Right lobe of liver (tissue), 6 donors: ENCODE results near the gene RASAL2. TPM values are rescaled to one million over a fixed set of nuclear protein-coding genes. Genes with fewer than 3 reads are reported as not detected.

Source experiments
- ATAC-seq, 4 donors: fragments of 200-7000 bp; cut with Tn5 transposase; one replicate each; pipeline ENCODE4 v1.9.1; 2020; ENCODE audit warnings: mild to moderate bottlenecking in 4 of 4, moderate library complexity in 4 of 4
- DNase-seq, 3 donors: peaks; one replicate each; pipeline ENCODE4 v3.0.0-alpha.2; 2020
- H3K27ac ChIP-seq, 3 donors: fragments of 200-600 bp; one replicate each; pipeline ENCODE4 v1.8.0; 2022
- H3K27me3 ChIP-seq, 2 donors: fragments of 200-600 bp; one replicate each; pipeline ENCODE4 v1.8.0; 2022
- H3K36me3 ChIP-seq, 4 donors: fragments of 200-600 bp; sonication (generic) in 1 of 4; one replicate each; pipeline versions ENCODE4 v1.5.1 to v1.8.0; 2017 to 2022; ENCODE audit warnings: control low read depth in 1 of 4
- H3K4me1 ChIP-seq, 4 donors: fragments of 200-600 bp; sonication (generic) in 1 of 4; one replicate each; pipeline versions ENCODE4 v1.5.1 to v1.8.0; 2017 to 2022; ENCODE audit warnings: control low read depth in 1 of 4
- H3K4me3 ChIP-seq, 3 donors: fragments of 200-600 bp; one replicate each; pipeline ENCODE4 v1.8.0; 2022
- H3K9me3 ChIP-seq, 4 donors: fragments of 200-600 bp; sonication (generic) in 1 of 4; one replicate each; pipeline versions ENCODE4 v1.5.1 to v1.8.0; 2017 to 2022; ENCODE audit warnings: control low read depth in 1 of 4
- CTCF ChIP-seq, 4 donors: fragments of 200-600 bp in 3 of 4; fragments of 450-650 bp in 1 of 4; IDR thresholded peaks; one replicate each; pipeline versions ENCODE4 v1.5.1 to v1.8.0; 2016 to 2022; ENCODE audit warnings: antibody characterized with exemption in 4 of 4, mild to moderate bottlenecking in 2 of 4
- POLR2A ChIP-seq: fragments of 450-650 bp; IDR thresholded peaks from one replicate; pipeline ENCODE4 v1.6.1; 2017; ENCODE audit warnings: antibody characterized with exemption, mild to moderate bottlenecking
- WGBS: methylation state at CpG from one replicate; pipeline ENCODE4 v1.1.6; 2018; ENCODE audit warnings: low coverage, low lambda C conversion rate; ENCODE audit not compliant: insufficient coverage; ENCODE audit errors: missing lambda C conversion rate; 5-methylcytosine and 5-hydroxymethylcytosine counted together
- intact Hi-C, 2 donors: fragments of 100-400 bp; cut with DNase I; formaldehyde crosslinking; loops; one replicate each; pipeline versions ENCODE4 v1.11.2 to v1.14.1; 2022
- total RNA-seq, 6 experiments: library from RNA; depleted of rRNA in 2 of 6; stranded (reverse); fragments of >200 nt in 2 of 6; fragmentation: NEBNext Ultra II Directional in 3 of 6; extraction: Animal tissue kit (Norgen Biotek cat#: 25700) in 3 of 6; gene quantifications; one replicate each; pipeline versions ENCODE4 v1.1.0 to v1.2.4, GENCODE V29; 2016 to 2023
- donor health status: DM: no; HTN: yes; CAD: no.
- donor health status: DM: no; HTN: no; CAD: no.
- donor health status: DM: no; HTN: no; CAD: no.
- donor health status: DM: no; HTN: yes; CAD: no.
- donor health status: DM: no; HTN: yes; CAD: no.

The RASAL2 gene
- total RNA-seq, 6 experiments from 2014 or later, result 3.6 to 6.0 (median 5.2) TPM

DNA sequence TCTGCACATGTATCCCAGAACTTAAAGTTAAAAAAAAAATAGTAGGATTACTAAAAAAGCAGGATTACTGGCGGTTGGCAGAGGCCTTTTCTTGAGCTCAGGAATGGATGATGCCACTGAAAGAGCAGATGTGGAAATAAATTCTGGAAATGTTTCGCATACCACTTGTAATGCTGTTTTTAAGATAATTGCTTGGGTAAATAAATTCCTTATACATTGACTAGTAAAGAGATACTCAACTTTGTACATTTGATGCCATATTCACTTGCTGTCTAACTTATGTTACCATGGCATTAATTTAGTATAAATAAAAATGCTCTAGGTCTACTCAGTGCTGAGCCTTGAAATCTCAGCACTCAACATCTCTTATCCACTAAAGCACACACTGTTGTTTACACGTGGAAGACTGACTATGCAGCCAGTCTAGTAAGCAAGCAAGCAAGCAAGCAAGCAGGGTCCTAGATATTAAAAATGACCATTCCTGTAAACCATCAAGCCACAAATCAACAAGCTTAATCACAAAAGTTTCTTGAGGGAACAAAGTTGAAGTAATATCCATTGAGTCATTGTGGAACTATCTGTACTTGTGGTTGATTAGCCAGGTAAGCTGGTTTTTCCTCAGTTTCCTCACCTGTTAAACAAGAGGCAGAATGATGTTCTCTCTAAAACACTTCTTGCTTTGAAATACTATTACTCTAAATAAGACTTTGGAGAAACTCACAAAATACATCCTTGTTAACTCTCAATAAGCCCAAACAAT lies 1.7 kb upstream of the RASAL2 start:
- H3K27me3 ChIP-seq, result no peaks in the 10 kb centered on the region
- H3K9me3 ChIP-seq, result no peaks in the 10 kb centered on the region
- no peak overlapping the region for H3K4me3 ChIP-seq
- peaks cover 0 to 5% (median 3%) of the 10 kb centered on the region in 4 donors for H3K4me1 ChIP-seq
- ATAC-seq (no peak), DNase-seq (no peak)
- no peak overlapping the region for H3K27ac ChIP-seq
- intact Hi-C loops, result no loop called here
- H3K36me3 ChIP-seq, result no peaks in the 10 kb centered on the region
- WGBS, result 79% methylated on average over 3 of the region's 3 CpGs
- TF ChIP-seq CTCF (IDR thresholded peaks at IDR 0.05) (no peak), POLR2A (no peak)

GRCh38 chr1:178092878-178093493 lies 918 bp upstream of the RASAL2 start:
- Histone ChIP-seq H3K36me3 (no peaks in the 10 kb centered on the region), H3K4me3 (peak overlapping the region; percentile 88 to 98 (median 89)), H3K9me3 (no peaks in the 10 kb centered on the region), H3K4me1 (peaks cover 0 to 5% (median 3%) of the 10 kb centered on the region in 4 donors), H3K27me3 (no peaks in the 10 kb centered on the region), H3K27ac (peak overlapping the region; percentile 12 to 88 (median 59))
- DNase-seq (no peak), ATAC-seq (peak; percentile 6 to 25 (median 14))
- intact Hi-C loops, result no loop called here
- WGBS, result 8% methylated on average over 11 of the region's 11 CpGs
- peak in 1 of 4 donors; percentile 8 for TF ChIP-seq CTCF (IDR thresholded peaks at IDR 0.05)
- TF ChIP-seq POLR2A, result no peak

- DNase-seq (peak; percentile 93 to 94 (median 94)), ATAC-seq (peak; percentile 95)
- no peaks in the 10 kb centered on the region for H3K9me3 ChIP-seq
- peaks cover 0 to 5% (median 3%) of the 10 kb centered on the region in 4 donors for H3K4me1 ChIP-seq
- intact Hi-C loops, result no loop called here
- TF ChIP-seq CTCF (IDR thresholded peaks at IDR 0.05) (no peak), POLR2A (peak; percentile 12)
- peak overlapping the region; percentile 88 to 98 (median 89) for H3K4me3 ChIP-seq
- H3K36me3 ChIP-seq, result no peaks in the 10 kb centered on the region
- WGBS, result 0% methylated on average over 4 of the region's 42 CpGs
- no peaks in the 10 kb centered on the region for H3K27me3 ChIP-seq
- peak overlapping the region; percentile 59 to 88 (median 60) for H3K27ac ChIP-seq
Observed at GRCh38 chr1:178093494-178093950, 382 bp upstream of the RASAL2 start.

DNA sequence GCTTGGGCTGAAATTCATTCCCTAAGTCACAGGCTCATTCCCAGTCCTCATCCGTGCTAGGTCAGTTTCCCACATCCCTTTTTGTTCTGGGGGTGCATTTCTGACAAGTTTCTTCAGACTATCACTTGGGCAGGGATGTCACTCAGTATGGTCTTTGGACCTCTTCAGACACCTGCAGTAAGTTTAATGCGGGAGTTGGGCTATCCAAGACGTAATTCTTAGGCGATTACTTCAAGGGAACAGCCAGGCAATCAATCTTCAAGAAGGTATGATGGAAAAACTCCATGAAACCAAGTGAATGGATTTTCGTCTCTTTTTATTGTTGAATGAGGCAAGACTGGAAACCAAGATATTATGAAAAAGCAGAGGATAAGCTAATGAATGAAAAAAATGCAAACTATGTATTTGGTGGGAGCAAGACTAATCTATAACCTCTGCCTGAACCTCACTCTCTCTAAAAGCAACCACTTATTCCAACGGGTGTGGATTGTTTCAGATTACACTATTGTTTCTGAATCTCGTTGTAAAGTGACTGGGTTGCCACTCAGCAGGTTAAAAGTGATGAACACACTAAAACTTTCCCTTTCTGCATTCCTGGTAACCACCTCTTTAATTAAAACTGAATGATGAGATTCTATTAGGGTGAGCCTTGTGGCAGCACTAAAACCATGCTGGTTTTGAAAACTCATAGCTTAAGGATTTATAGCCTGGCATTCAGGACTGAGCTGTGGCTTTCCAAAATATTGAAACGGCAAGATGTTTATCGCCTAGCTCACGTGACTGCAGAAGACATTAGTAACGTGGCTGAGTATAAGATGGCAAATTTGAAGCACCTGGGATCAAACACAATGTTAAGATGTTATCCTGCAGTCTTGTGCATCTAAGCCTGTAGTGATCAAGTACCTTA lies 1.1 kb downstream of the RASAL2 start:
- DNase-seq (no peak), ATAC-seq (no peak)
- WGBS, result 12% methylated on average over 11 of the region's 11 CpGs
- Histone ChIP-seq H3K4me3 (peak overlapping the region; percentile 88 to 98 (median 89)), H3K27me3 (no peaks in the 10 kb centered on the region), H3K36me3 (no peaks in the 10 kb centered on the region), H3K4me1 (peaks cover 0 to 5% (median 3%) of the 10 kb centered on the region in 4 donors), H3K9me3 (no peaks in the 10 kb centered on the region), H3K27ac (peak overlapping the region; percentile 59 to 88 (median 60))
- intact Hi-C loops, result no loop called here
- TF ChIP-seq CTCF (IDR thresholded peaks at IDR 0.05) (no peak), POLR2A (no peak)
